Gastroesophageal sphincter (tissue), 4 donors: ENCODE results near the gene PTPRO. TPM values are rescaled to one million over a fixed set of nuclear protein-coding genes. Genes with fewer than 3 reads are reported as not detected.

Experiments used
- ATAC-seq: fragments of 150-250 bp; one replicate; pipeline ENCODE4 v1.9.1; 2016; ENCODE audit warnings: mild to moderate bottlenecking, moderate library complexity
- H3K27ac ChIP-seq, 4 donors: fragments of 200-600 bp; sonication (generic) in 3 of 4; 1 replicate in 3 of 4; 2 replicates in 1 of 4; pipeline ENCODE4 v1.5.1; 2016 to 2019
- H3K27me3 ChIP-seq: fragments of 200-600 bp; sonication (generic); one replicate; pipeline ENCODE4 v1.5.1; 2019
- H3K36me3 ChIP-seq, 2 donors: fragments of 200-600 bp; sonication (generic); one replicate each; pipeline ENCODE4 v1.5.1; 2019; ENCODE audit warnings: control low read depth in 1 of 2
- H3K4me1 ChIP-seq, 3 donors: fragments of 200-600 bp; sonication (generic); 1 replicate in 2 of 3; 2 replicates in 1 of 3; pipeline ENCODE4 v1.5.1; 2016 to 2019; ENCODE audit warnings: control low read depth in 2 of 3
- H3K4me3 ChIP-seq, 2 donors: fragments of 200-600 bp; sonication (generic); one replicate each; pipeline ENCODE4 v1.5.1; 2019; ENCODE audit warnings: mild to moderate bottlenecking in 1 of 2, moderate library complexity in 1 of 2
- H3K9me3 ChIP-seq, 3 donors: fragments of 200-600 bp; sonication (generic); one replicate each; pipeline ENCODE4 v1.5.1; 2017 to 2019; ENCODE audit warnings: control low read depth in 2 of 3
- CTCF ChIP-seq, 4 experiments: fragments of 200-600 bp in 2 of 4; fragments of 450-650 bp in 2 of 4; sonication (generic) in 1 of 4; IDR thresholded peaks; one replicate each; pipeline ENCODE4 v1.5.1; 2017 to 2019; ENCODE audit warnings: antibody characterized with exemption in 4 of 4, mild to moderate bottlenecking in 2 of 4, moderate library complexity in 2 of 4
- EP300 ChIP-seq: sonication (generic); formaldehyde crosslinking; IDR thresholded peaks from one replicate; pipeline ENCODE4 v1.6.1; 2017; ENCODE audit warnings: antibody characterized with exemption, mild to moderate bottlenecking
- POLR2A ChIP-seq, 2 donors: fragments of 450-650 bp; IDR thresholded peaks; one replicate each; pipeline ENCODE4 v1.6.1; 2017; ENCODE audit warnings: antibody characterized with exemption in 2 of 2, mild to moderate bottlenecking in 2 of 2, moderate library complexity in 1 of 2
- POLR2AphosphoS5 ChIP-seq: sonication (generic); formaldehyde crosslinking; IDR thresholded peaks from one replicate; pipeline ENCODE4 v1.6.1; 2017; ENCODE audit warnings: antibody characterized with exemption
- WGBS, 2 donors: methylation state at CpG; one replicate each; pipeline ENCODE4 v1.1.5; 2018; ENCODE audit warnings: low coverage in 1 of 2; 5-methylcytosine and 5-hydroxymethylcytosine counted together
- total RNA-seq, 4 donors: library from RNA; depleted of rRNA; stranded (reverse); fragments of >200 nt; gene quantifications; one replicate each; pipeline ENCODE4 v1.1.0, GENCODE V29; 2016

Gene PTPRO
- total RNA-seq, 4 donors from 2014 or later: 0.50 to 10.7 (median 2.8) TPM

- Histone ChIP-seq H3K27me3 (no peaks in the 10 kb centered on the region), H3K27ac (peak overlapping the region in 1 of 4 donors; percentile 36), H3K9me3 (no peaks in the 10 kb centered on the region), H3K36me3 (no peaks in the 10 kb centered on the region), H3K4me3 (no peak overlapping the region), H3K4me1 (no peaks in the 10 kb centered on the region)
- no peak for ATAC-seq
- TF ChIP-seq CTCF (IDR thresholded peaks at IDR 0.05) (no peak), POLR2AphosphoS5 (no peak)
- 51 to 64% methylated on average over 3 of the region's 3 CpGs for WGBS, 2 donors
These were observed 240.0 kb downstream of the PTPRO start for GRCh38 chr12:15562263-15562662.

- 12 to 28% methylated on average over 3 to 5 of the region's 5 CpGs for WGBS, 2 donors
- no peak overlapping the region for H3K27ac ChIP-seq
These were observed 241.4 kb downstream of the PTPRO start for GRCh38 chr12:15563663-15564062.

GRCh38 chr12:15574353-15574752 is 252.0 kb downstream of the PTPRO start:
- Histone ChIP-seq H3K27ac (no peak overlapping the region), H3K4me3 (no peak overlapping the region), H3K36me3 (no peaks in the 10 kb centered on the region), H3K27me3 (no peaks in the 10 kb centered on the region), H3K4me1 (no peaks in the 10 kb centered on the region), H3K9me3 (no peaks in the 10 kb centered on the region)
- TF ChIP-seq POLR2AphosphoS5 (no peak), EP300 (no peak), POLR2A (IDR thresholded peaks at IDR 0.05) (no peak), CTCF (IDR thresholded peaks at IDR 0.05) (no peak)
- 89 to 92% methylated on average over 1 of the region's 1 CpG for WGBS, 2 donors
- no peak for ATAC-seq

More at GRCh38 chr12:15563663-15564062, 241.4 kb downstream of the PTPRO start:
- Histone ChIP-seq H3K4me1 (no peaks in the 10 kb centered on the region), H3K9me3 (no peaks in the 10 kb centered on the region), H3K4me3 (no peak overlapping the region), H3K27me3 (no peaks in the 10 kb centered on the region), H3K36me3 (no peaks in the 10 kb centered on the region)
- ATAC-seq: peak; percentile 46
- TF ChIP-seq POLR2A (IDR thresholded peaks at IDR 0.05) (no peak), CTCF (IDR thresholded peaks at IDR 0.05) (no peak), EP300 (no peak), POLR2AphosphoS5 (no peak)

GRCh38 chr12:15575671-15576541 is 253.6 kb downstream of the PTPRO start:
- Histone ChIP-seq H3K9me3 (no peaks in the 10 kb centered on the region), H3K4me3 (no peak overlapping the region), H3K27me3 (no peaks in the 10 kb centered on the region), H3K27ac (no peak overlapping the region), H3K36me3 (no peaks in the 10 kb centered on the region), H3K4me1 (no peaks in the 10 kb centered on the region)
- no peak for ATAC-seq
- no peak for TF ChIP-seq POLR2A (IDR thresholded peaks at IDR 0.05)
- no peak for TF ChIP-seq CTCF (IDR thresholded peaks at IDR 0.05)
- TF ChIP-seq EP300: no peak
- TF ChIP-seq POLR2AphosphoS5: no peak
- 9 to 42% methylated on average over 3 of the region's 3 CpGs for WGBS, 2 donors

- H3K4me3 ChIP-seq: no peak overlapping the region
- H3K27me3 ChIP-seq: no peaks in the 10 kb centered on the region
- TF ChIP-seq CTCF (IDR thresholded peaks at IDR 0.05) (no peak), POLR2A (IDR thresholded peaks at IDR 0.05) (no peak), EP300 (no peak), POLR2AphosphoS5 (no peak)
- no peak for ATAC-seq
- H3K4me1 ChIP-seq: no peaks in the 10 kb centered on the region
- H3K27ac ChIP-seq: no peak overlapping the region
- no peaks in the 10 kb centered on the region for H3K36me3 ChIP-seq
- 90 to 91% methylated on average over 1 of the region's 1 CpG for WGBS, 2 donors
- no peaks in the 10 kb centered on the region for H3K9me3 ChIP-seq
These were observed 258.1 kb downstream of the PTPRO start for GRCh38 chr12:15580431-15580830.
